Activated naive CD4-positive, alpha-beta T cell treated with anti-CD3 and anti-CD28 coated beads for 36 hours (primary cell): ENCODE data around the gene CREB5. TPM values are rescaled to one million over a fixed set of nuclear protein-coding genes. Genes with fewer than 3 reads are reported as not detected.

Source experiments
- CTCF ChIA-PET: fragments of 350-600 bp; sonication (Branson Sonifier 250); formaldehyde crosslinking; loops from one replicate; lab custom pipeline; 2021; ENCODE audit warnings: antibody characterized with exemption; lab: Charles Lee
- DNase-seq: peaks from one replicate; pipeline ENCODE4 v3.0.0-alpha.2; 2020
- H3K27ac Mint-ChIP-seq: one replicate; pipeline ENCODE4 v1.8.0; 2021; ENCODE audit warnings: mild to moderate bottlenecking, mixed read lengths
- H3K27me3 Mint-ChIP-seq: one replicate; pipeline ENCODE4 v1.8.0; 2021; ENCODE audit warnings: low read depth, mixed read lengths
- H3K36me3 Mint-ChIP-seq: one replicate; pipeline ENCODE4 v1.8.0; 2021; ENCODE audit warnings: low read depth, mixed read lengths
- H3K4me1 Mint-ChIP-seq: one replicate; pipeline ENCODE4 v1.8.0; 2021; ENCODE audit warnings: low read depth, mixed read lengths
- H3K4me3 Mint-ChIP-seq: one replicate; pipeline ENCODE4 v1.8.0; 2021; ENCODE audit warnings: mild to moderate bottlenecking, moderate library complexity, mixed read lengths
- H3K9me3 Mint-ChIP-seq: one replicate; pipeline ENCODE4 v1.8.0; 2021; ENCODE audit warnings: mixed read lengths
- intact Hi-C: fragments of 100-400 bp; cut with micrococcal nuclease; formaldehyde crosslinking; loops from one replicate; pipeline ENCODE4 v1.15.1; 2023
- total RNA-seq, 2 experiments: library from RNA; stranded (reverse); gene quantifications; one replicate each; pipeline ENCODE4 v1.2.3, GENCODE V29; 2021

Gene CREB5
- total RNA-seq, 2 experiments from 2014 or later, result 0.30 to 0.48 TPM

GRCh38 chr7:28423112-28423511 lies 10.8 kb downstream of the CREB5 start:
- DNase-seq, result no peak
- CTCF ChIA-PET, result no interaction called here
- no peak overlapping the region for H3K27ac Mint-ChIP-seq
- intact Hi-C loops, result no loop called here
- H3K9me3 Mint-ChIP-seq, result no peaks in the 10 kb centered on the region
- H3K4me3 Mint-ChIP-seq, result no peak overlapping the region
- peaks cover 23% of the 10 kb centered on the region for H3K27me3 Mint-ChIP-seq
- no peaks in the 10 kb centered on the region for H3K36me3 Mint-ChIP-seq
- no peaks in the 10 kb centered on the region for H3K4me1 Mint-ChIP-seq

GRCh38 chr7:28423918-28424514 lies 11.7 kb downstream of the CREB5 start:
- Mint-ChIP-seq H3K27ac (no peak overlapping the region), H3K9me3 (no peaks in the 10 kb centered on the region), H3K4me3 (no peak overlapping the region), H3K4me1 (no peaks in the 10 kb centered on the region), H3K27me3 (peaks cover 29% of the 10 kb centered on the region), H3K36me3 (no peaks in the 10 kb centered on the region)
- CTCF ChIA-PET, result no interaction called here
- intact Hi-C loops, result no loop called here
- no peak for DNase-seq

GRCh38 chr7:28425496-28425895 lies 13.2 kb downstream of the CREB5 start:
- no peaks in the 10 kb centered on the region for H3K36me3 Mint-ChIP-seq
- CTCF ChIA-PET, result no interaction called here

GRCh38 chr7:28427236-28427635 lies 14.9 kb downstream of the CREB5 start:
- Mint-ChIP-seq H3K27me3 (peaks cover 28% of the 10 kb centered on the region), H3K27ac (no peak overlapping the region), H3K4me3 (no peak overlapping the region), H3K4me1 (no peaks in the 10 kb centered on the region), H3K9me3 (no peaks in the 10 kb centered on the region), H3K36me3 (no peaks in the 10 kb centered on the region)
- intact Hi-C loops, result no loop called here
- DNase-seq, result no peak
- CTCF ChIA-PET, result no interaction called here

More at GRCh38 chr7:28425496-28425895, 13.2 kb downstream of the CREB5 start:
- Mint-ChIP-seq H3K27ac (no peak overlapping the region), H3K4me1 (no peaks in the 10 kb centered on the region), H3K9me3 (no peaks in the 10 kb centered on the region), H3K27me3 (peaks cover 29% of the 10 kb centered on the region), H3K4me3 (no peak overlapping the region)
- intact Hi-C loops, result no loop called here
- no peak for DNase-seq

GRCh38 chr7:28430616-28431015 lies 18.3 kb downstream of the CREB5 start:
- H3K4me1 Mint-ChIP-seq, result no peaks in the 10 kb centered on the region
- no peaks in the 10 kb centered on the region for H3K36me3 Mint-ChIP-seq
- no peak for DNase-seq
- H3K9me3 Mint-ChIP-seq, result no peaks in the 10 kb centered on the region
- intact Hi-C loops, result no loop called here
- no peak overlapping the region for H3K27ac Mint-ChIP-seq
- H3K27me3 Mint-ChIP-seq, result peaks cover 26% of the 10 kb centered on the region
- no peak overlapping the region for H3K4me3 Mint-ChIP-seq
- CTCF ChIA-PET, result interaction anchor here (0.9 to 1.3 kb wide), 2 partner anchors 19 to 134 kb away, joined by 3 read pairs; no protein-coding TSS in a partner anchor

GRCh38 chr7:28432105-28432504 lies 19.8 kb downstream of the CREB5 start:
- DNase-seq, result no peak
- intact Hi-C loops, result no loop called here
- CTCF ChIA-PET, result no interaction called here
- Mint-ChIP-seq H3K4me1 (no peaks in the 10 kb centered on the region), H3K36me3 (no peaks in the 10 kb centered on the region), H3K4me3 (no peak overlapping the region), H3K9me3 (no peaks in the 10 kb centered on the region), H3K27me3 (peaks cover 33% of the 10 kb centered on the region), H3K27ac (no peak overlapping the region)

GRCh38 chr7:28433039-28433438 lies 20.7 kb downstream of the CREB5 start:
- DNase-seq, result no peak
- intact Hi-C loops, result no loop called here
- no peak overlapping the region for H3K4me3 Mint-ChIP-seq
- peaks cover 33% of the 10 kb centered on the region for H3K27me3 Mint-ChIP-seq
- CTCF ChIA-PET, result no interaction called here
- no peaks in the 10 kb centered on the region for H3K36me3 Mint-ChIP-seq
- no peak overlapping the region for H3K27ac Mint-ChIP-seq
- H3K9me3 Mint-ChIP-seq, result no peaks in the 10 kb centered on the region
- H3K4me1 Mint-ChIP-seq, result no peaks in the 10 kb centered on the region

- intact Hi-C loops, result no loop called here
- no peak overlapping the region for H3K4me3 Mint-ChIP-seq
- CTCF ChIA-PET, result interaction anchor here (0.7 kb wide), 1 partner anchor 18 kb away, joined by 3 read pairs; no protein-coding TSS in a partner anchor
- no peak overlapping the region for H3K27ac Mint-ChIP-seq
- DNase-seq, result no peak
- no peaks in the 10 kb centered on the region for H3K9me3 Mint-ChIP-seq
- H3K27me3 Mint-ChIP-seq, result peaks cover 30% of the 10 kb centered on the region
- no peaks in the 10 kb centered on the region for H3K4me1 Mint-ChIP-seq
- no peaks in the 10 kb centered on the region for H3K36me3 Mint-ChIP-seq
These were observed 21.4 kb downstream of the CREB5 start for GRCh38 chr7:28433699-28434219.

GRCh38 chr7:28434510-28434909 lies 22.2 kb downstream of the CREB5 start:
- CTCF ChIA-PET, result interaction anchor here (0.6 kb wide), 2 partner anchors 45 to 91 kb away, joined by 3 to 6 read pairs; no protein-coding TSS in a partner anchor
- no peak for DNase-seq
- peaks cover 36% of the 10 kb centered on the region for H3K27me3 Mint-ChIP-seq
- no peaks in the 10 kb centered on the region for H3K36me3 Mint-ChIP-seq
- H3K4me1 Mint-ChIP-seq, result no peaks in the 10 kb centered on the region
- H3K9me3 Mint-ChIP-seq, result no peaks in the 10 kb centered on the region
- no peak overlapping the region for H3K27ac Mint-ChIP-seq
- no peak overlapping the region for H3K4me3 Mint-ChIP-seq
- intact Hi-C loops, result no loop called here

- H3K36me3 Mint-ChIP-seq, result no peaks in the 10 kb centered on the region
- H3K9me3 Mint-ChIP-seq, result no peaks in the 10 kb centered on the region
- CTCF ChIA-PET, result interaction anchor here (0.6 kb wide), 2 partner anchors 45 to 92 kb away, joined by 3 to 6 read pairs; no protein-coding TSS in a partner anchor
- no peaks in the 10 kb centered on the region for H3K4me1 Mint-ChIP-seq
- no peak for DNase-seq
- H3K4me3 Mint-ChIP-seq, result no peak overlapping the region
- peaks cover 43% of the 10 kb centered on the region for H3K27me3 Mint-ChIP-seq
- intact Hi-C loops, result no loop called here
- no peak overlapping the region for H3K27ac Mint-ChIP-seq
These were observed 22.8 kb downstream of the CREB5 start for GRCh38 chr7:28435152-28435551.

- DNase-seq, result no peak
- no peak overlapping the region for H3K4me3 Mint-ChIP-seq
- intact Hi-C loops, result no loop called here
- no peaks in the 10 kb centered on the region for H3K9me3 Mint-ChIP-seq
- peaks cover 43% of the 10 kb centered on the region for H3K27me3 Mint-ChIP-seq
- H3K4me1 Mint-ChIP-seq, result no peaks in the 10 kb centered on the region
- CTCF ChIA-PET, result no interaction called here
- no peak overlapping the region for H3K27ac Mint-ChIP-seq
- no peaks in the 10 kb centered on the region for H3K36me3 Mint-ChIP-seq
These were observed 23.5 kb downstream of the CREB5 start for GRCh38 chr7:28435732-28436378.

GRCh38 chr7:28440055-28440601 lies 27.8 kb downstream of the CREB5 start:
- intact Hi-C loops, result loop anchor here (5.0 kb wide), 1 partner anchor 203 kb away; no protein-coding TSS in a partner anchor
- CTCF ChIA-PET, result no interaction called here
- Mint-ChIP-seq H3K4me1 (peaks cover 12% of the 10 kb centered on the region), H3K36me3 (no peaks in the 10 kb centered on the region), H3K27me3 (peaks cover 45% of the 10 kb centered on the region), H3K4me3 (no peak overlapping the region), H3K9me3 (peaks cover 2% of the 10 kb centered on the region), H3K27ac (no peak overlapping the region)
- no peak for DNase-seq
